ENCODE results near the gene TNS1. TPM values are rescaled to one million over a fixed set of nuclear protein-coding genes. Genes with fewer than 3 reads are reported as not detected.

The TNS1 gene
- total RNA-seq, 4 donors from 2014 or later, result 57.7 to 120 (median 95.7) TPM

DNA sequence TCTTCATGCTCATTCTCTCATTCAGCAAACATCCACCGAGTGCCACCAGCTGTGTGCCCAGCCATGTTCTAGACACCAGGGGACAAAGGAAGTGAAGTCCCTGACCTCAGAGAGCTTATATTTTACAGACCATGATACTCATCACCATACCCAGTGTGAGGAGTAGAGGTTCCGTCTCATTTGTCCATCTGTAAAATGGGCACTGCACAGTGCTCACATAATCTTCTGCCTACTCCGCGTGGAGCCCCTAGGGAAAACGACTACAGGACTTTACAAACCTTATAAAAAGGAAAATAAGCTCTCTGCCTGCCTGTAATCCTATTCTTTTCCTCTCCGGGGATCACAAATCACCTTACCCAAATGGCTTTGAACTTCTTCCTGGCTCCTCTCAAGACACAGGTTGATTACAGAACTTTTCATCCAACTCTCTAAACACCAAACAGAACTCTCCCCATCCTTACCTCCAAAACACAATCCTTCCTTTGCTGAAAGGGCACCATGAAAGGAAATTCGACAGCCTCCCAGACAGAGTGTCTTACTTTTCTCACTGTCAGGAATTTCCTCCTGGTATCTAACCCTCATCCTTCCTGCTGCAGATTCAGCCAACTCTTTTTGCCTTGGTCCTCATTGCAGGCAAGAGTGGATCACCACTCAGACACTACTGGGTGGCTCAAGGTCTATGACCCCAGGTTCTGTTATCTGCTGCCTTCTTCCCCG is 99.5 kb downstream of the TNS1 start:
- DNase-seq (ENCODE audit: low spot score in 2 of 2), result no peak
- intact Hi-C loops (cut with DNase I; ENCODE audit: low total_unique reads), result no loop called here
- TF ChIP-seq, protein P1, sequence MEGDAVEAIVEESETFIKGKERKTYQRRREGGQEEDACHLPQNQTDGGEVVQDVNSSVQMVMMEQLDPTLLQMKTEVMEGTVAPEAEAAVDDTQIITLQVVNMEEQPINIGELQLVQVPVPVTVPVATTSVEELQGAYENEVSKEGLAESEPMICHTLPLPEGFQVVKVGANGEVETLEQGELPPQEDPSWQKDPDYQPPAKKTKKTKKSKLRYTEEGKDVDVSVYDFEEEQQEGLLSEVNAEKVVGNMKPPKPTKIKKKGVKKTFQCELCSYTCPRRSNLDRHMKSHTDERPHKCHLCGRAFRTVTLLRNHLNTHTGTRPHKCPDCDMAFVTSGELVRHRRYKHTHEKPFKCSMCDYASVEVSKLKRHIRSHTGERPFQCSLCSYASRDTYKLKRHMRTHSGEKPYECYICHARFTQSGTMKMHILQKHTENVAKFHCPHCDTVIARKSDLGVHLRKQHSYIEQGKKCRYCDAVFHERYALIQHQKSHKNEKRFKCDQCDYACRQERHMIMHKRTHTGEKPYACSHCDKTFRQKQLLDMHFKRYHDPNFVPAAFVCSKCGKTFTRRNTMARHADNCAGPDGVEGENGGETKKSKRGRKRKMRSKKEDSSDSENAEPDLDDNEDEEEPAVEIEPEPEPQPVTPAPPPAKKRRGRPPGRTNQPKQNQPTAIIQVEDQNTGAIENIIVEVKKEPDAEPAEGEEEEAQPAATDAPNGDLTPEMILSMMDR (IDR thresholded peaks at IDR 0.05), result no peak
- TF ChIP-seq POLR2A (IDR thresholded peaks at IDR 0.05), result no peak
- H3K4me3 ChIP-seq (ENCODE audit: low read depth, poor library complexity, severe bottlenecking), result no peak overlapping the region
- 66 to 69% methylated on average over 8 of the region's 8 CpGs for WGBS, 2 donors

DNA sequence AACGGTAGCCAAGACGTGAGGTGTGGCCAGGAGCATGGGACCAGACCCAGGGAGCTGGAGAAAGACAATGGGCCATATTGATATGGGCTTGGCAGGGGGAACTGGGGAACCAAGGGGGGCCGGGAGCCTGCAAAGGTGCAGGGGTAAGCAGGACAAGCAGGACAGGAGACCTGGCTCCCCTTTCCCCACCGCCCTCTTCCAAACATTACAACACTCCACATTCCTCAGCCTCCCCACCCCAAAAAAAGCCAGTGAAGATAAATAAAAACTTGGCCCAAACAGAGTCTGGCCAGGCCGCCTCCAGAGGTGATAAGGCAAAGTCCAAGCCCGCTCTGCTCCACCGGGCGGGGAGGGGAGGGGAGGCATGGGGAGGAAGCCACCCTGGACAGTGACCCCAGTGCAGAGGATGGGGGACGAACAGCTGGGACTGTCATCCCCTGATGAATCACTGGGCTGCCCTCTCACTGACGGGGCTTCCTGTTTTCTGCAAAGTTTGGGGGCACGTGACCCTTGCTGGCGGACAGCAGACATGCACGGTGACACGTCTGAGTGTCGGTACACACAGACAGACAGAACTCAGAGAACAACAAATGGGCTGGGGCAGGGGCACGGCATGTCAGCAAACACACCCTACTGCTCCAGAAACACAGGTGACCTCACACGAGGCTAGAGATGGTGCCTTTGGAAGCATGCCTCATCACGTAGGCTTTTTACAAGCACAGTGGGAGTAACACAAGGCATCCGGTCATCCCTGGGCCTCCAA is 100.2 kb downstream of the TNS1 start:
- H3K4me3 ChIP-seq (ENCODE audit: low read depth, poor library complexity, severe bottlenecking), result no peak overlapping the region
- WGBS, 2 donors, result 21 to 25% methylated on average over 19 of the region's 19 CpGs
- intact Hi-C loops (cut with DNase I; ENCODE audit: low total_unique reads), result no loop called here
- TF ChIP-seq POLR2A (IDR thresholded peaks at IDR 0.05), result no peak
- TF ChIP-seq, protein P1 (IDR thresholded peaks at IDR 0.05), result peak in 1 of 3 donors; percentile 98
- peak; percentile 93 to 98 for DNase-seq (ENCODE audit: low spot score in 2 of 2)

DNA sequence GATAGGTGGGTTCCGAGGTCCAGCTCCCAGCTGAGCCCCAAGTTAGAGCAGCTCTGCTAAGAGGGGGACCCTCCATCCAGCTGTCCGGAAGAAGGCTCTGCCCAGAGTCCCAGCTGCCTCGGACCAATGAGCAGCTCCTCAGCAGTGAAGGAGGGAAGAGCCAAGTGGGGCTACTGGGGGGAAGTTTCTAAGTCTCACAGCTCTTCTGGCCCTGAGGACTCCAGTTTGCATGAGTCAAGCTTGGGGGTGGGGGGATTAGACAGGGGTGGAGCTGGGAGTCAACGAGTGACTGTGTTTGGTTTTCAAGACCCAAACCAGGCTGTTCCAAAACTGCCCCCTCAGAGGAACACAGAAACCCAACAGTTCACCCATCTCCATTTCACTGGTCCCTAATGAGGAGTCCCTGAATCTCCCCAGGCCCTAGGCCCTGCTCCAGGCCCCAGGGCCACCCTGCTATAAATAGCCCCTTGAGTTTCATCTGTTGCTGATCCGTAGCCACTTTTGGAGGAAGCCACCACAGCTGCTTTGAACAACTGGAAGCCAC is 100.9 kb downstream of the TNS1 start:
- DNase-seq (ENCODE audit: low spot score in 2 of 2), result no peak
- H3K4me3 ChIP-seq (ENCODE audit: low read depth, poor library complexity, severe bottlenecking), result no peak overlapping the region
- WGBS, 2 donors, result 35 to 52% methylated on average over 4 to 5 of the region's 5 CpGs
- intact Hi-C loops (cut with DNase I; ENCODE audit: low total_unique reads), result no loop called here
- TF ChIP-seq POLR2A (IDR thresholded peaks at IDR 0.05), result no peak
- TF ChIP-seq, protein P1 (IDR thresholded peaks at IDR 0.05), result no peak

DNA sequence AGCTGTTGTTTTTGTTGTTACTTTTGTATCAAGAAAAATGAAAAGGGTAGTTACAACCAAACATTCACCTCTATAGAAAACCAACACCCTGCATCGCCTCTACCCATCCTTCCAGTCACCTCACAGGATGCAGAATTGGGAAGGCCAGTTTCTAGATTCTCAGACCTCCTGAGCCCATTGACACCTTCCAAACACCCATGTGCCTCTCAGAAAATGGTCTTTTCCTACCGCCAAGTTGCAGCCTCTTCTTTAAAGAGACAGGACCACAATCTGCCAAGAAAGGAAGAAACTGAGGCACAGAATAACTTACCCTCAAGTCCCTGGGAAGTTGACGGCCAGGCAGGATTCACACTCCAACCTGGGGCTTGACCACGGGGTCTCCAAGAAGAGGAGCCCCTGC is 101.4 kb downstream of the TNS1 start:
- H3K4me3 ChIP-seq (ENCODE audit: low read depth, poor library complexity, severe bottlenecking), result no peak overlapping the region
- no peak for DNase-seq (ENCODE audit: low spot score in 2 of 2)
- WGBS, 2 donors, result 83 to 85% methylated on average over 4 of the region's 4 CpGs
- TF ChIP-seq POLR2A (IDR thresholded peaks at IDR 0.05), result no peak
- TF ChIP-seq, protein P1 (IDR thresholded peaks at IDR 0.05), result no peak
- intact Hi-C loops (cut with DNase I; ENCODE audit: low total_unique reads), result no loop called here

DNA sequence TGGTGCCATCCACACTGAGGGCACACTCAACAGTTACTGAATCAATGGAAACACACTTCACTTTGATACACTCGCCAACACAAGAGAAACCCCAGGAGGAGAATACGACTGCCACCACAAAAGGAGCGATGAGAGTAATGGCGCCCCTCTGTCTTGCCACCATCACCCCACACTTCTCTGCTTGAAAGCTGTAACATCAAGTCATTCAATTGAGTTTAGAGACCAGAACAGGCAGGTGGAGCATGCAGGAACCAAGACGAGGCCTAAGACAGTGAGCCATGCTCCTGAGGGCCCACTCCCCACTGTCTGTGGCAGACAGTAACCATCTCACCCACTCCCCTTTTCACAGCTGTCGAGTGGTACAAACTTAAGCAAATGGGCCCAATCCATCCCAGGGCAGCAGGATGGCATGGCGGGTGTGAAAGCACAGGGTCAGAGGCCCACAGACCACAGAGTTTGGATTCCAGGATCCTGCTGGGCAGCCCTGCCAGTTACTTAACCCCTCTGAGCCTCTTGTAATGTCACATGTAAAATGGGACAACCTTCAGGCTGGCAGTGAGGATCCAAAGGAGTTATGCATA is 101.9 kb downstream of the TNS1 start:
- intact Hi-C loops (cut with DNase I; ENCODE audit: low total_unique reads), result no loop called here
- no peak overlapping the region for H3K4me3 ChIP-seq (ENCODE audit: low read depth, poor library complexity, severe bottlenecking)
- no peak for TF ChIP-seq POLR2A (IDR thresholded peaks at IDR 0.05)
- TF ChIP-seq, protein P1 (IDR thresholded peaks at IDR 0.05), result no peak
- no peak for DNase-seq (ENCODE audit: low spot score in 2 of 2)
- WGBS, 2 donors, result 92 to 93% methylated on average over 7 of the region's 7 CpGs

Data from lower leg skin (tissue), 4 donors.